ENCODE measurements around the gene FLT1.

- TF ChIP-seq CTCF (IDR thresholded peaks at IDR 0.05; ENCODE audit: borderline replicate concordance, extremely low read depth, low read length, poor library complexity, severe bottlenecking): no peak
- TF ChIP-seq EZH2 (IDR thresholded peaks at IDR 0.05; ENCODE audit: borderline replicate concordance, low read depth, low read length, severe bottlenecking): no peak
Measured at GRCh38 chr13:28320884-28321574, 173.9 kb downstream of the FLT1 start.

Measured in DND-41 (cell line).